ENCODE measurements around the gene FAM193A.
"Not testable (repeated sequence)": the region's sequence is repeated elsewhere in the genome, so short reads cannot be mapped to it uniquely, and the experiment has no call there.

Gene FAM193A

DNA sequence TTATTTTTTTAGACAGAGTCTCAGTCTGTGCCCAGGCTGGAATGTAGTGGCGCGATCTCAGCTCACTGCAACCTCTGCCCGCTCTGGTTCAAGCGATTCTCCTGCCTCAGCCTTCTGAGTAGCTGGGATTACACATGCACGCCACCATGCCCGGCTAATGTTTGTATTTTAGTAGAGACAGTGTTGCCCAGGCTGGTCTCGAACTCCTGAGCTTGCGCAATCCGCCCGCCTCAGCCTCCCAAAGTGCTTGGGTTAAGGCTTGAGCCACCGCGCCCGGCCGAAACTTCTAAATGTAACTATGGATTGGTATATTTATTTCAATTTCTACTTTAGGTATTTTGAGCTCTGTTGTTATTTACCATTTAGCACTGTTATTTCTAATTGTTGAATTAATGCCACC is 79.4 kb downstream of the FAM193A start:
- no peak for DNase-seq (ENCODE audit: low spot score)

DNA sequence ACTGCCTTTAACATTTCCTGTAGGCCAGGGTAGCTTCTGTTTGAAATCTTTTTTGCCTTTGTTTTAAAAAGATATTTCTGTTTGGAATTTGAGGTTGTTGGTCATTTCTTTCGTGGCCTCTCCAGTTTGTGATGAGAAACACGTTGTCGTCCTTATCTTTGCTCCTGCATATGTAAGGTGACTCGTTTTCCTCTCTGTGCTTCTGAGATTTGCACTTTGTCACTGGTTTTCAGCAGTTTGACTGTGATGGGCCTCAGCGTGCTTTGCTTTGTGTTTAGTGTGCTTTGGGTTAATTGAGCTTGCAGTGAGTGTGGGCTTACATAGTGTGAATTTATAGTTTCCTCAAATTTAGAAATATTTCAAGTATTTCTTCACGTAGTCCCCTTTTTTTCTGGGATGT is 81.5 kb downstream of the FAM193A start:
- DNase-seq (ENCODE audit: low spot score) = no peak

DNA sequence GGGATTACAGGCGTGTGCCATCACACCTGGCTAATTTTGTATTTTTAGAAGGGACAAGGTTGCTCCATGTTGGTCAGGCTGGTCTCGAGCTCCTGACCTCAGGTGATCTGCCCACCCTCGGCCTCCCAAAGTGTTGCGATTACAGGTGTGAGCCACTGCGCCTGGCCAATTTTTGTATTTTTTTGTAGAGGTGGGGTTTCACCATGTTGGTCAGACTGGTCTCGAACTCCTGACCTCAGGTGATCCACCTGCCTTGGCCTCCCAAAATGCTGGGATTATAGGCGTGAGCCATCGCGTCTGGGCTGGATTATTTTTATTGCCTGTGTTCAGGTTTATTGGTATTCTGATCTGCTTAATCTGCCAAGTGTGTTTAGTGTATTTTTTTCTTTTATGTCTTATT is 82.3 kb downstream of the FAM193A start:
- not testable (repeated sequence) for DNase-seq (ENCODE audit: low spot score)

DNA sequence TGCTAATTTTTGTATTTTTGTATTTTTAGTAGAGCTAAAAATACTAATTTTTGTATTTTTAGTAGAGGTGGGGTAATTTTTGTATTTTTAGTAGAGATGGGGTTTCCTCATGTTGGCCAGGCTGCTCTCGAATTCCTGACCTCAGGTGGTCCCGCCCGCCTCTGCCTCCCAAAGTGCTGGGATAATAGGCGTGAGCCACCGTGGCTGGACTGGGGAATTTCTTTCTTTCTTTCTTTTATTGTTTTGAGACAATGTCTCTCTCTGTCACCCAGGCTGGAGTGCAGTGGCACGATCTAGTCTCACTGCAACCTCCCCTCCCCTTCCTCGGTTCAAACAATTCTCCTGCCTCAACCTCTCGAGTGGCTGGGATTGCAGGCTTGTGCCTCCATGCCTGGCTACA is 83.0 kb downstream of the FAM193A start:
- DNase-seq (ENCODE audit: low spot score) = no peak

DNA sequence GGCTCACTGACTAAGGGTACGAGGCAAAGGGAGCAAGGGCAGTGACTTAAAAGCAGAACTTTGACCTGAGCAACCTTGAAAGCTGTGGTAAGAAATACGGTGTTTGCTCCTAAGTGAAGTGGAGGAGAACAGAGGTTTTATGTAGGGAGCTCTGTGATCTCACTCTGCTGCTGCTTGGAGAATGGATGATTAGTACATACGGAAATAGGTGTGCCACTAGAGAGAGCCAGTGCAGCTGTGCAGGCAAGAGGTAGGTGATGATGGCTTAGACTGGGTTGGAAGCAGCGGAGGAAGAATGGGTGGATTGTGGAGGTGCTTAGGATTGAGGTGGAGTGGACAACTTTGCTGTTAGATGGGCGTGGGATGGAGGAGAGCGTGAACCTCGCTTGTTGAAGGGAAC is 85.0 kb downstream of the FAM193A start:
- DNase-seq (ENCODE audit: low spot score) = no peak

DNA sequence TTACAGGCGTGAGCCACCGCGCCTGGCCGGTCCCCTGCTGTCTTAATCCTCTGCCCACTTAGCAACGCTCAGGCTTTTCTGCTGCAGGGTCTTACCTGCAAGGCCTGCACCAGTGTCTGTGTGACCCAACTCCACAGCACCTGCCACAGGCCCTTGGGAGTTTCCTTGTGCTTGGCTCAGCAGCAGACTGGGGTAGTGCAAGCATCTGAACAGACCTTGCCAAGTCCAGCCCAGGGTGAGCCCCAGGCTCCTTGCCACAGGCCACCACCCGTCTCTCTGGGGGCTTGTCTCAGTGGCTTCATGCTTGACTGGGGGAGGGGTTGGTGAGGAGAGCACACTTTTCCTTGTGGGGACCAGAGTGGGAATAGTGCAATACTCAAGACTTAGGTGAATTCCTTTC is 87.0 kb downstream of the FAM193A start:
- DNase-seq (ENCODE audit: low spot score) = no peak

DNA sequence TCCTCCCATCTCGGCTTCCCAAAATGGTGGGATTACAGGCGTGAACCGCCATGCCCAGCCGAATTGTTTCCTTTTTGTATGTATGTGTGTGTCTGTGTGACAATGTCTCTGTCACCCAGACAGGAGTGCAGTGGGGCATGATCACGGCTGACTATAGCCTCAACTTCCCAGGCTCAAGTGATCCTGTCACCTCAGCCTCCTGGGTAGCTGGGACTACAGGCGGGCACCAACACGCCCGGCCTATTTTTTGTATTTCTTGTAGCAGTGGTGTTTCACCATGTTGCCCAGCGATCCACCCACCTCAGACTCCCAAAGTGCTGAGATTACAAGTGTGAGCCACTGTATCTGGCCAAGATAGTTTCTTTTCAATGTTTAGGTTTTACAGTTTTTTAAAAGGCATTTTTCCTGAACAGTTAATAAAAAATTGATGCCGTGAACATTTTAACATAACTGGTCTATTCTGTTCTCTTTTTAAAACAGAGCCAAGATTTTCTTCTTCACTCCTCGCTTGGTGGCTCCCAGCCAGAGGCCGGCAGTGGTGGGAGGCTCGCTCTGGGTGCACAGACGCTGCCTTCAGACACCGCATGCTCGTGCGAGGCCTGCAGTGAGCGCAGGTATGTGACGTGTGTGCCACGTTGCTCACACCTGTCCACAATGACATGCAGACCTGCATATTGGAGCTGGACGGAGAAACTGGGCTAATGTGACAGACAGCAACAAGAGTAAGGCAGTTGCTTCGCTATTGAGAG is 88.5 kb downstream of the FAM193A start:
- no peak for DNase-seq (ENCODE audit: low spot score)

DNA sequence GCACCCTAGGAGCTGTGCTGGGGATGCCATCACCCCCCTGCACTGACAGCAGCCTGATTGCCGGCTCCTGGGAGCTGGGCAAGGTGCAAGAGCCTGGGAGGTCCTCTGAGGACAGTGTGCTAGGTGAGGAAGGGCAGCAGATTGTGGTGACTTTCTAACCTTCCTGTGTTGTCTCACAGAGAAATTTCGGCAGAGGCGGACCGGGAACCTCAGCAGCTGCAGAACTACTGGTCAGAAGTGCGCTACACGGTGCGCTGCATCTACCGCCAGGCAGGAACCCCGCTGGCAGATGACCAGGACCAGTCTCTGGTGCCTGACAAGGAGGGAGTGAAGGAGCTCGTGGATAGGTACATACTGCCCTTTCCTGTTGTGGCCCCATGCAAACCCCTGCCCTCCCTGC is 89.8 kb downstream of the FAM193A start:
- no peak for DNase-seq (ENCODE audit: low spot score)

DNA sequence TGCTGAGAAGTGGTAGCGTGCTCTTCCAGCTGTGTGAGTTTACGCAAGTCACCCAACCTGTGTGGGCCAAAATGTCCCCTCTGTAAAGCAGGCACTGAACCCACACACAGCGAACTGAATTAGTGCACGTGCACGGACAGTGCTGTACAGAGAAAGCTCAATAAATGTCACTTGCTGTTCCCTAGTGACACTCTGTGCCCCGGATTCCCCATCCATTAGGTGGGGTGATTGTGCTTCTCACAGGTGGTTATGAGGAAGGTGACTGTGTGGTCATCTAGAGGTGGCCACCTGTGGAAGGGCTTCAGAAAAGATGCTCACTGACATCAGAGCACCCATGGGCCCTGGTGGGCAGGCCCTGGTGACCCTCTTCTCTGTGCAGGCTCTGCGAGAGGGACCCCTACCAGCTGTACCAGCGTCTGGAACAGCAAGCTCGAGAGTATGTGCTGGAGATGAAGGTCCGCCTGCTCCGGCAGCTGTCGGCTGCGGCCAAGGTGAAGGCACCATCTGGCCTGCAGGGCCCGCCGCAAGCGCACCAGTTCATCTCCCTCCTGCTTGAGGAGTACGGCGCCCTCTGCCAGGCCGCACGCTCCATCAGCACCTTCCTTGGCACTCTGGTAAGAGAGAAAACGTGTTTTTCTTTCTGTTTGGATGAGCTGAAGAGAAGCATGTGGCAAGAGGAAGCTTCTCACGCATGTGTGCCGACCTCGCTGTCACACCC is 94.3 kb downstream of the FAM193A start:
- no peak for DNase-seq (ENCODE audit: low spot score)

DNA sequence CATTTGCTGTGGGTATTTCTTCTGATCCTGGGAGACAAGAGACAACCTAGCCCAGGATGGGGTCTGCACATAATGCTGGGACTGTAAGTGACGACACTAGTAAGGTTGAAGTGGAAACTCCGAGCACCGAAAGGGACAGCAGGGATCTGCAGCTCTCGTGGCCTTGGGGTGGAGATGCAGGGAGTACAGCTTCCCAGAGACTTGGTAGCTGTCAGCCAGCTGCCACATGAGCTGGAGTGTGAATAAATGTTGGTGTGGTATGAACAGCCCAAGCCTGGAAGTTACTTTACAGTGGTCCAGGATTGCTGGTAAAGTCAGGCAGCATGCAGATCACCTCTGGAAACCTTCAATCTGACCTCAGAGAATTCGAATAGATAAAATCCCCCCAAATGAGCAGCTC is 97.6 kb downstream of the FAM193A start:
- no peak for DNase-seq (ENCODE audit: low spot score)

DNA sequence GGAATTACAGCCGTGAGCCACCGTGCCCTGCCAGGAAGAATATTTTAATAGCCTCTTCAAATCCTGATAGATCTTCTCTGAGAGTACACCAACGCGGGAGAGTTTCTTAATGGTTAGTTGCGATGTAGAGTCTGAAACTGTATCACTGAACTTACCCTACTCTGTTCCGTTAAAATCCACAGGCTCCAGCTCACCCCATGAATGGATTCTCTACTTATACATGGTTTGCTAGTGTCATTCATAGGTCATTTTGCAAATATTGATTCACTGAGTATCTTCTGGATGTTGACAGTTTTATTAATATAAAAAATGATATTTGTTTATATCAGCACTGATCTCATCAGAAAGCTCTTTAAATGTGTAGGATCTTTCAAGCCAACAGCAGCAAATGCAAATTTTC is 99.9 kb downstream of the FAM193A start:
- no peak for DNase-seq (ENCODE audit: low spot score)

DNA sequence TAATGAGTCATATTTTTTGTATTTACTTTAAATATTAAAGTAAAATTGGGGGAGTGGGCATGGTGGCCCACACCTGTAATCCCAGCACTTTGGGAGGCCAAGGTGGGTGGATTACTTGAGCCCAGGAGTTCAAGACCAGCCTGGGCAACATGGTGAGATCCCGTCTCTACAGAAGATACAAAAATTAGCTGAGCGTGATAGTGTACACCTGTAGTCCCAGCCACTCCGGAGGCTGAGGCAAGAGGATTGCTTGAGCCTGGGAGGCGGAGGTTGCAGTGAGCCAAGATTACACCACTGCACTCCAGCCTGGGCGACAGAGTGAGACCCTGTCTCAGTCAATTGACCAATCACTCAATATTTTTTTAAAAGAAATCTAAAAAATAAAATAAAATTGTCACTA is 100.5 kb downstream of the FAM193A start:
- not testable (repeated sequence) for DNase-seq (ENCODE audit: low spot score)

DNA sequence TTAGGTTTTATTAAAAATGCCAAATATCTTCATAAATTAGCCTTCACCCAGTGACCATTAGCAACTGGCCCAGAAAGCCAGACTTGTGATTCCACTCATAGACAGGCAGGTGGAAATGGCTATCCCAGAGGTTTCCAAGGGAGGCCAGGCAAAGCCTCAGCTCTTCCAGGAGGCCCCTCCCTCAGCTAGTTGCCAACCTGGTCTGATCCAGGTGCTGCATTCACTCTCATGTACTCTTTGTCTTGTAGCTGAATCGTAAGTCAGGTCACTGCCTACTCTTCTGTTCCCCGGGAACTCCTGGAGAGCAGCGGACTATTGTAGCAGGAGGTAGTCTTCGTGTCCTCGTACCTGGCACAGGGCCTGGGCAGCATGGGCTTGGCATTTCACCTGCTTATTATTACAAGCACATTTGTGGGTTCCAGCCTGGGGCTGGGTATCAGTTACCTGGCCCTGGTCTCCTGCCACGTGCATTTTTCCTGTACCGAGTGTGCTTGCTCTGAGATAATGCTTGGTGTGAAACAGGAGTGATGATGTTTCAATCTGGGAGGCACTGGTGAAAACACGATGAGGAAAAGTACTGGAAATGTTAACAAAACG is 101.6 kb downstream of the FAM193A start:
- no peak for DNase-seq (ENCODE audit: low spot score)

DNA sequence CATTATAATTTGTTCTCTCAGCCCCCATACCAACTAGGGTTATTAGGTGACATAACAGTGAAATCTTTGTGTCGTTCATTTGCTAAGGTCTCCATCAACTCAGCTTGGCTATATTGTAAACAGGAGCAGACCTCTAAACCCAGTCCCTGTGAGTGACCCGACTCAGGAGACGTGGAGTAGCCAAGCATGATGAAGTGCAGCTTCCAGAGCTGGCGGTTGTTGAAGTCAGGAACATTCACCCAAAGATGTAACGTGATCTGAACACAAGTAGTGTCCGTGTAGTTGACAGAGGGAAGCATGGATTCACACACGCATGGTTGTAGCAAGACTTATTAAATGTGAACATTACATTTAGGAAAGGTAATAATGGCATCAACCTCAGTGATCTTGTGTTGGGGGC is 102.3 kb downstream of the FAM193A start:
- no peak for DNase-seq (ENCODE audit: low spot score)

DNA sequence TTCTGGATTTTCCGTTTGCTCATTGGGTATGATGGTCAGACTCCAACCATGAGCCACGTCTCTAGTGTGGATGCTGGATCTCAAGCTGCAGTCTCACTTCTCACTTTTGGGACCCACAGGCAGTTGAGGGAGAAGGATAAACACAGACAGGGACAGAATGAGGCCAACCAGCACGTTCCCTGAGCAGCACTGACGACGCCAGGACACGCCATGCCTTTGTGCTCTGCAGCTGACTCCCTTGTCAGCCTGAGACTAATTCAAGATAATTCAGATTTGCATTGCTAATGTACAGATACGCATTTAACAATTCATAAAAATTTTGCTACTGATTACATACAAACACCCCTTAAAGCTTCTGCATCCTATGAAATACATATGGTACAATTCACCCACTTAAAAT is 106.5 kb downstream of the FAM193A start:
- DNase-seq (ENCODE audit: low spot score) = no peak

DNA sequence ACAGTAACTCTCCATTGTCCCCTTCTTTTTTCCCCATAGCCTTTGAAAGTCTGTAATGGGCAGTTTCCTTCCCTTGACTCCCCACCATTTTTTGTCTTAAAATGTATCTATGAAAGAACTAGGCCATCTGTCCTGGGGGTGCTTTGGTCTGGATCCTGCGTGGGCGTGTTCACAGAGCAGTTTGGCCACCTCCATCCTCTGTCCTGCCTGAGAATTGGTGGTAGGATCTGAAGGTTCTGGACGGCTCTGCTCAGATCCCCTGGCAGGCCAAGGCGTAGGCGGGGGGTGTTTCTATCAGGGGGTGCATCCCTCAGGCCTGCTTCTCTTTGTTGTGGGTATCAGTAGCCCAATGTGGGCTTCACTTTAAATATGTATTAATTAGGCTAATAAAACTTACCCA is 107.1 kb downstream of the FAM193A start:
- no peak for DNase-seq (ENCODE audit: low spot score)

DNA sequence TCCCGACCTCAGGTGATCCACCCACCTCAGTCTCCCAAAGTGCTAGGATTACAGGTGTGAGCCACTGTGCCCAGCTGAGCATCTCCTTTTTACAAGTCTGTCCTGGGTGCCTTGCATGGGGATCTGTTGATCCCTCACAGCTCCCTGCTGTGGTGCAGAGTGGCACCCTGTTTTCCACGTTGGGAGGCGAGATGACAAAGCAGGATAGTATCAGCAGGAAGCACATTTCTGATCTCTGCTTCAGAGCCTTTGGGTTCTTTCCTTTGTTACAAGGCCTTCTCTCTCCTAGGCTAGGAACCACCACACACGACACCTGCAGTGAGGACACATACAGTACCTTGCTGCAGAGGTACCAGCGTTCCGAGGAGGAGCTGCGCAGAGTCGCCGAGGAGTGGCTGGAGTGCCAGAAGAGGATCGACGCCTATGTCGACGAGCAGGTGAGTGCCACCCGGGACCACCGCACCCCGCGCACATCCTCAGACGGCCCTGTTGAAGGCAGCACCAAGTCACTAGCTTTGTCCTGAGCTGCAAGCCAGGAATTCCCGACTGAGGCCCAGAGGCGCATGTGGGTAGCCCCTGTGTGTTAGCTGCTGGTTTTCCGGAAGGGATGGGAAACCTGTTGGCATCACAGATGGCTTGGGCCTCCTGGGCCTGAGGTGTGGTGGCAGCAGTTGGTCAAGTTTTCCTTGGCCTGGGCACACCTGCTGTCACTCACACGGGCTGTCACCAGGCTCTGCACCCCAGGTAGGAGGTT is 110.1 kb downstream of the FAM193A start:
- no peak for DNase-seq (ENCODE audit: low spot score)

DNA sequence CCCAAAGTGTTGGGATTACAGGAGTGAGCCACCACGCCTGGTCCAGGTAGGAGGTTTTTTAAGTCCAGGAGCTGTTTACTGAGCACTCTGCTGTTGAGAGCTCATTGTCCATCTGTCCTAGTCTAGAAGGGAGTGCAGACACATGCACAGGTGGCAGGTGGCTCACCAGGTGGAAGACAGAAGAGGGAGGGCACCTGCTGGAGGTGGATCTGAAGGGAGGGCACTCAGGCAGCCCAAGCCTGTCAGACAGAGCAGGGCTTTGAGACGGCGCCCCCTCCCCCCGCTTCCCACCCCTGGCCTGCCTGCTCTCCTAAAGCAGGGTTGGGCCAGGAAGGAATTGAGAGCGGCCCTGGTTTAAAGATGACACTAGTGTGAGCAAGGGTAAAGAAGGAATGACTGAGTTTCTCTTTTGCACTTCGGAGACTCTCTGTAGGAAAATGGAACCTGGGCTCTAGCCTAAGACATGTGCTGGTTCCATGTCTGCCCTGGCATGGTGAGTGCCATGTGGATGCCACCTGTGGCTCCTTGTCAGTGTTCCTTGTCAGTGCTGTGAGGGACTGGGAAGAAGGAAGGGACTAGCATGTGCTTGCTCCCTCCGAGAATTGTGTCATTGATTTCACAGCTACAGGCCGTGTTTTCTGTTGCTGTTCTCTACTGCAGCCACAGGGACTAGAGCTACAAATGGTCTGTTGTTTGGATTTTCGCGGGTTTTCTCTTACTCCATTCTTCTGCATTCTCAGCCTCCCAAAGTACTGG is 111.1 kb downstream of the FAM193A start:
- DNase-seq (ENCODE audit: low spot score) = no peak

DNA sequence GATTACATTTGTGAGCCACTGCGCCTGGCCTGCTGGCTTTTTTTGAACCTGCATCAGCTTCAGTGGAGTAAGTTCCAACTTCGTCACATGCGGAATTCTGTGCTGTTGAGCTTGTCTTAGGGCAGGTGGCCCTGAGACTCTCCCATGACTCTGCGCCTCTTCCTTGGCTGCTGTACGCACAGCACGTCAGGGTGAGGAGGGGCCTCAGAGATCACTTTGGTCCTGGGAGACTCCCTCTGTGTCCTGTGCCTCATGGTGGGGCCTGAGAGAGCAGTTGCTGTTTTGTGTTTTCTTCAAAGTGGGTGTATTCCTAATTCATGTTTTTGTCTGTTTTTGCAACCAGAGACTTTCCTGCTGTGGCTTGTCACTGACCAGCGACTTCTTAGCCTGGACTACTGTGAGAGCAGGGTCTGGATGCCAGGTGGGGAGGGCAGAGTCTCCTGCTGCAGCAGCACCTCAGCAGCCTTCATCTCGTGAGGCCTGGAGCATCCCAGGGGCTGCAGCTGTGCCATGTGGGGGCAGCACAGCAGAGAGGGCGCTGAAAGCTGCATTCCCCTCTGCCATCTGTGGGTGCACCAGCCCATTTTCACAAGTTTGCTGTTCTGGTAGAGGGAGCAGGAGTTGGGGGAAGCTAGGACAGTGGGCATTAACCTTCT is 111.8 kb downstream of the FAM193A start:
- no peak for DNase-seq (ENCODE audit: low spot score)

DNA sequence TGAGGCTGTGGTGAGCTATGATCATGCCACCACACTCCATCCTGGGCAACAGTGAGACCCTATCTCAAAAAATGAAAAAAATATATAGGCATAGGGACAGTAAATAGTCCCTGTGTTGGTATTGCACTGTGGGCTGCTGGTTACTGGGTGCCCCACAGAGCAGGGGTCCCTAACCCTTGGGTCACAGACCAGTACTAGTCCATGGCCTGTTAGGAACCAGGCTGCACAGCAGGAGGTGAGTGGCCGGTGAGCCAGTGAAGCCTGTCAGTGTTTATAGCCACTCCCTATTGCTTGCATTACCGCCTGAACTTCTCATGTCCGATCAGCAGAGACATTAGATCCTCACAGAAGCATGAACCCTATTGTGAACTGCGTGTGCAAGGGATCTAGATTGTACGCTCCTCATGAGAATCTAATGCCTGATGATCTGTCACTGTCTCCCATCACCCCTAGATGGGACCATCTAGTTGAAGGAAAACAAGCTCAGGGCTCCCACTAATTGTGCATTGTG is 113.2 kb downstream of the FAM193A start:
- DNase-seq (ENCODE audit: low spot score) = no peak

DNA sequence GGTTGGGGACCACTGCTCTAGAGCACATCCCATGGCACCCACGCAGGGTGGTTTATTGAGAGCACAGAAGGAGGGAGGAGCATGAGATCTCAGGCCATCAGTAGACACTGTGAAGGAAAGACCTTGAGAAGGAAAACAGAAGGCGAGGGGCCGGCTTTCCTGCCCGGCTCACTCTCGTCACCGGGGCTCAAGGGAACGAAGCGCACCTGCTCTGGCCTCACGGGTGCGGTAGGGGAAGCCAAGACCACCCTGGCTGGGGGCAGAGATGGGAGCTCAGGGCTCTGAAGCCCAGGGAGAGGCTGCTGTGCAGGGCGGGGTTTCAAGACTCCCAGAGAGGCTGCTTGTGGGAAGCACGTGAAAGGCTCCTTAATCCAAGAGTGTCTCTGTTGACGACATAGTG is 113.8 kb downstream of the FAM193A start:
- no peak for DNase-seq (ENCODE audit: low spot score)
